ENCODE results near the gene SFI1.

GRCh38 chr22:31495343-31495742, 993 bp upstream of the SFI1 start:
- TF ChIP-seq CTCF (optimal IDR thresholded peaks at IDR 0.05 in 1 of 3, IDR thresholded peaks at IDR 0.05 in 1 of 3, conservative IDR thresholded peaks at IDR 0.05 in 1 of 3; ENCODE audit: extremely low read depth in 1 of 3, insufficient read depth in 2 of 3, low read length in 3 of 3) = no peak
- no peak for TF ChIP-seq EZH2 (IDR thresholded peaks at IDR 0.05; ENCODE audit: low read length)
